Measurements from ENCODE around the gene TMPRSS11B. TPM values are rescaled to one million over a fixed set of nuclear protein-coding genes. Genes with fewer than 3 reads are reported as not detected.

TMPRSS11B gene, protein sequence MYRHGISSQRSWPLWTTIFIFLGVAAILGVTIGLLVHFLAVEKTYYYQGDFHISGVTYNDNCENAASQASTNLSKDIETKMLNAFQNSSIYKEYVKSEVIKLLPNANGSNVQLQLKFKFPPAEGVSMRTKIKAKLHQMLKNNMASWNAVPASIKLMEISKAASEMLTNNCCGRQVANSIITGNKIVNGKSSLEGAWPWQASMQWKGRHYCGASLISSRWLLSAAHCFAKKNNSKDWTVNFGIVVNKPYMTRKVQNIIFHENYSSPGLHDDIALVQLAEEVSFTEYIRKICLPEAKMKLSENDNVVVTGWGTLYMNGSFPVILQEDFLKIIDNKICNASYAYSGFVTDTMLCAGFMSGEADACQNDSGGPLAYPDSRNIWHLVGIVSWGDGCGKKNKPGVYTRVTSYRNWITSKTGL
- 1.2 and 1.4 TPM in 2 replicates for total RNA-seq

DNA sequence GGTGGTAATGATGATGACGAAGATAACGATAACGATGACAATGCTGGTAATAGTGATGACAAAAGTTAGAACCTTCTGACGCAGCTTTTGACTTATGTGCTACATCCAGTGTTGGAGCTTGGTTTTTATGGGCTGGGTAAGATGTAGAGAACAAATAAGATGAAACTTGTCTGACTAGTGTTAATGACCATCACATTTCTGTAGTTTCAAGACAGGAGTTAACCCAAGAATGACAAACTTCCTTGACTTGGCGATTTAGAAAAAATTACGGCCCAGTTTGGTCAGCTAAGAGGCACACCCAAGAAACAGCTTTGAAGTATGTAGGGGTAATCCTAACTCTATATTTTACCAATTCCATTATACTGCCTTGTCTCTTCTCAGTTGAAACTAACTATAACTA, at the start of gene TMPRSS11B:
Gene TMPRSS11B (minus strand): TSS at position 101 of the 400 bp plus-strand sequence. CDS start 136 bp downstream, outside the sequence.

Other genes starting within 250 kb of the TMPRSS11B start
- 0.76 and 1.2 TPM in 2 replicates for gene TMPRSS11F, start 115.8 kb downstream of the TMPRSS11B start, total RNA-seq
- gene YTHDC1, start 104.4 kb upstream of the TMPRSS11B start, total RNA-seq, result 43.4 and 61.6 TPM in 2 replicates
- gene TMPRSS11E, start 201.8 kb upstream of the TMPRSS11B start, total RNA-seq, result 2.7 and 6.5 TPM in 2 replicates

Data from placental epithelial cell (primary cell).